ENCODE data around the gene HOPX.
"Not testable (repeated sequence)": the region's sequence is repeated elsewhere in the genome, so short reads cannot be mapped to it uniquely, and the experiment has no call there.

DNA sequence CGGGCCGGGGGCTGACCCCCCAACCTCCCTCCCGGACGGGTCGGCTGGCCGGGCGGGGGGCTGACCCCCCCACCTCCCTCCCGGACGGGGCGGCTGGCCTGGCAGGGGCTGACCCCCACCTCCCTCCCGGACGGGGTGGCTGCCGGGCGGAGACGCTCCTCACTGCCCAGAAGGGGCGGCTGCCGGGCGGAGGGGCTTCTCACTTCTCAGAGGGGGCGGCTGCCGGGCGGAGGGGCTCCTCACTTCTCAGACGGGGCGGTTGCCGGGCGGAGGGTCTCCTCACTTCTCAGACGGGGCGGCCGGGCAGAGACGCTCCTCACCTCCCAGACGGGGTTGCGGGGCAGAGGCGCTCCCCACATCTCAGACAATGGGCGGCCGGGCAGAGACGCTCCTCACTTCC, 12.4 kb upstream of the HOPX start:
- TF ChIP-seq, protein P1, sequence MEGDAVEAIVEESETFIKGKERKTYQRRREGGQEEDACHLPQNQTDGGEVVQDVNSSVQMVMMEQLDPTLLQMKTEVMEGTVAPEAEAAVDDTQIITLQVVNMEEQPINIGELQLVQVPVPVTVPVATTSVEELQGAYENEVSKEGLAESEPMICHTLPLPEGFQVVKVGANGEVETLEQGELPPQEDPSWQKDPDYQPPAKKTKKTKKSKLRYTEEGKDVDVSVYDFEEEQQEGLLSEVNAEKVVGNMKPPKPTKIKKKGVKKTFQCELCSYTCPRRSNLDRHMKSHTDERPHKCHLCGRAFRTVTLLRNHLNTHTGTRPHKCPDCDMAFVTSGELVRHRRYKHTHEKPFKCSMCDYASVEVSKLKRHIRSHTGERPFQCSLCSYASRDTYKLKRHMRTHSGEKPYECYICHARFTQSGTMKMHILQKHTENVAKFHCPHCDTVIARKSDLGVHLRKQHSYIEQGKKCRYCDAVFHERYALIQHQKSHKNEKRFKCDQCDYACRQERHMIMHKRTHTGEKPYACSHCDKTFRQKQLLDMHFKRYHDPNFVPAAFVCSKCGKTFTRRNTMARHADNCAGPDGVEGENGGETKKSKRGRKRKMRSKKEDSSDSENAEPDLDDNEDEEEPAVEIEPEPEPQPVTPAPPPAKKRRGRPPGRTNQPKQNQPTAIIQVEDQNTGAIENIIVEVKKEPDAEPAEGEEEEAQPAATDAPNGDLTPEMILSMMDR (IDR thresholded peaks at IDR 0.05; ENCODE audit: low read length) = not testable (repeated sequence)
- not testable (repeated sequence) for TF ChIP-seq EZH2 (optimal IDR thresholded peaks at IDR 0.05; ENCODE audit: low read depth, low read length); EZH2phosphoT487 (IDR thresholded peaks at IDR 0.05; ENCODE audit: low read length)
